ENCODE measurements around the gene UNC50. TPM values are rescaled to one million over a fixed set of nuclear protein-coding genes. Genes with fewer than 3 reads are reported as not detected.

Gene UNC50
- total RNA-seq, 4 donors from 2014 or later: 18.3 to 49.4 (median 36.3) TPM

- H3K9me3 ChIP-seq: no peaks in the 10 kb centered on the region
- WGBS, 2 donors: 73 to 80% methylated on average over 3 of the region's 3 CpGs
- intact Hi-C loops (cut with DNase I): no loop called here
- no peaks in the 10 kb centered on the region for H3K4me1 ChIP-seq
- H3K4me3 ChIP-seq: no peak overlapping the region
- no peaks in the 10 kb centered on the region for H3K27me3 ChIP-seq
- peaks cover 0 to 19% (median 0%) of the 10 kb centered on the region in 3 donors for H3K36me3 ChIP-seq
- DNase-seq: no peak
- TF ChIP-seq POLR2A (IDR thresholded peaks at IDR 0.05): no peak
- TF ChIP-seq, protein P1, sequence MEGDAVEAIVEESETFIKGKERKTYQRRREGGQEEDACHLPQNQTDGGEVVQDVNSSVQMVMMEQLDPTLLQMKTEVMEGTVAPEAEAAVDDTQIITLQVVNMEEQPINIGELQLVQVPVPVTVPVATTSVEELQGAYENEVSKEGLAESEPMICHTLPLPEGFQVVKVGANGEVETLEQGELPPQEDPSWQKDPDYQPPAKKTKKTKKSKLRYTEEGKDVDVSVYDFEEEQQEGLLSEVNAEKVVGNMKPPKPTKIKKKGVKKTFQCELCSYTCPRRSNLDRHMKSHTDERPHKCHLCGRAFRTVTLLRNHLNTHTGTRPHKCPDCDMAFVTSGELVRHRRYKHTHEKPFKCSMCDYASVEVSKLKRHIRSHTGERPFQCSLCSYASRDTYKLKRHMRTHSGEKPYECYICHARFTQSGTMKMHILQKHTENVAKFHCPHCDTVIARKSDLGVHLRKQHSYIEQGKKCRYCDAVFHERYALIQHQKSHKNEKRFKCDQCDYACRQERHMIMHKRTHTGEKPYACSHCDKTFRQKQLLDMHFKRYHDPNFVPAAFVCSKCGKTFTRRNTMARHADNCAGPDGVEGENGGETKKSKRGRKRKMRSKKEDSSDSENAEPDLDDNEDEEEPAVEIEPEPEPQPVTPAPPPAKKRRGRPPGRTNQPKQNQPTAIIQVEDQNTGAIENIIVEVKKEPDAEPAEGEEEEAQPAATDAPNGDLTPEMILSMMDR (IDR thresholded peaks at IDR 0.05): no peak
- no peak overlapping the region for H3K27ac ChIP-seq
These were observed 57.3 kb downstream of the UNC50 start for GRCh38 chr2:98665677-98666076.

Other genes starting within 250 kb of the UNC50 start
- 10 to 100 TPM in 2 of 4 donors, 1 to 10 TPM in 2; 7.4 to 17.9 (median 9.4) TPM for gene INPP4A, start 163.7 kb upstream of the UNC50 start, total RNA-seq
- gene COA5, start 77 bp upstream of the UNC50 start, total RNA-seq: 10 to 100 TPM; 15.5 to 37.8 (median 19.4) TPM
- gene MGAT4A, start 122.5 kb downstream of the UNC50 start, total RNA-seq: 10 to 100 TPM in 1 of 4 donors, 1 to 10 TPM in 3; 4.1 to 11.6 (median 7.1) TPM